Activated gamma-delta T cell (primary cell): ENCODE measurements around the gene JAK2.
"Not testable (repeated sequence)": the region's sequence is repeated elsewhere in the genome, so short reads cannot be mapped to it uniquely, and the experiment has no call there.

Experiments
- DNase-seq: peaks from one replicate; lab custom pipeline; 2025; lab: John Stamatoyannopoulos, UW

The JAK2 gene

DNA sequence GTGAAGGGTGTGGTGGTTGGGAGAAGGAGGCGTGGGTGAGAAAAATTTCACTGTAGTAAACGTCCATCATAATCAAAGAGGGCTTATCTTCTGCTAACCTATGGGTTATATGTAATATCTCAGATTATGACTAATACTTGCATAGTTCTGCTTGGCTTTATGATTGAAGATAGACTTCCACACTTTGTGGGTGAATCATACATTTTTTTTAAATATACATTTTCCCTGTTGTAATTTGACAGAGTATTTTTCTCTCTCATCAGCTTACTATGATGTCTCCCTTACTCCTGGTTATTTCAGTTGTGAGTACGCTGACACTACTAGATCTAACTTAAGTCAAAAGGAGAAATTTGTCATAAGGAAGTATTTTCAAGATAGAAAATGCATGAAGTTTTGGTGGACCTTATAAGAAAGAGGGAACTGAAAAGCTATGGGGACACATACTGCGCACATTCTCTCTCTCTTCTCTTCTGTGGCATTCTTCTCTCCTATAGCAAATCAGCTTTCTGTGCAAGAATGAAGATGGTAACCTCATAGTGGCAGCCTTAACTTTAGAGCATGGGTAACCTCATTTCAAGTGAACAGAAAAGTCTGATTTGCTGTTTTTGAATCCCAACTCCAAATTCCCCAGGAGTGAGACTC lies 4.9 kb upstream of the JAK2 start:
- DNase-seq = no peak

GRCh38 chr9:4982721-4983482 lies 2.2 kb upstream of the JAK2 start:
- DNase-seq = no peak

GRCh38 chr9:4983601-4984165 lies 1.4 kb upstream of the JAK2 start:
- no peak for DNase-seq

GRCh38 chr9:4984171-4984620 lies 876 bp upstream of the JAK2 start:
- DNase-seq = no peak

GRCh38 chr9:4985386-4986266 lies 554 bp downstream of the JAK2 start:
- DNase-seq = no peak

DNA sequence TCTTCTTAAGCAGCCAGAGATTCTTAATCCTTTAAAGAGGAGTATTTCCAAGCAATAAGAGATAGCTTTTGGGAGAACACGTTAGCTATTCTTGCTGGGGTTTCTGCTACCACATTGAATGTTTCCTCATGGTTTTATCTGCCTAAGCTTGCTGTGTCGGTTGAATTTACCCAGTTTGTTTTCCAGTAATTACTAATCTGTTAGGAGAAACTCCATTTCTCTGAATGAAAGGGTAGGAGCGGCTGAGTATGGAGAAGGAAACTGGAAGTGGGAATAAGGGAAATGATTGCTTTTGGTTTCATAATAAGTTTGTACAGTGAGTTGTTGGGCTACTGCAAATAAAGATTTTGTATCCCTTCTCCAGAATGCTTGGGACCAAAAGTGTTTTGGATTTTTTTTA lies 1.2 kb downstream of the JAK2 start:
- DNase-seq = no peak

GRCh38 chr9:4986783-4987182 lies 1.7 kb downstream of the JAK2 start:
- DNase-seq = no peak

DNA sequence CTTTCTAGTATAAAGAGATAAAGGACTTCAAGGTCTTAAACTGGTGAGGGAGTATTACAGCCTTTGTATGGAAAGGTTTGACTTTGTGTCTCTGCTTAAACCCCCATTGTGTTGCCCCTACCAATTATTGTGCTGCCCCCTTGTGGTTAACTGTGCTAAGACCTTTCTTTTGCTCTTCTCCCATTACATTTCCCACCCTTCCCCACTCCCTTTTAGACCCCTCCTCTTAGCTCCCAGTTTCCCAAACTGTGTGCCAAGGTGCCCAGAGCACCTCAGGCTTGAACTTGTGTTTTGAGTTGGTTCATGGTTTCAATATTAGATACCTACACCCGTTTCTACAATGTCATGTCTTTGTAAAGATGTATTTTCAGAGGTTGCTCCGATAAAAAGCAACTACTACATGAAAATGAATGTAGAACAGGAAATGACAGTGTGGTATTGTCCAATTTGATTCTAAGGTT lies 2.9 kb downstream of the JAK2 start:
- no peak for DNase-seq

DNA sequence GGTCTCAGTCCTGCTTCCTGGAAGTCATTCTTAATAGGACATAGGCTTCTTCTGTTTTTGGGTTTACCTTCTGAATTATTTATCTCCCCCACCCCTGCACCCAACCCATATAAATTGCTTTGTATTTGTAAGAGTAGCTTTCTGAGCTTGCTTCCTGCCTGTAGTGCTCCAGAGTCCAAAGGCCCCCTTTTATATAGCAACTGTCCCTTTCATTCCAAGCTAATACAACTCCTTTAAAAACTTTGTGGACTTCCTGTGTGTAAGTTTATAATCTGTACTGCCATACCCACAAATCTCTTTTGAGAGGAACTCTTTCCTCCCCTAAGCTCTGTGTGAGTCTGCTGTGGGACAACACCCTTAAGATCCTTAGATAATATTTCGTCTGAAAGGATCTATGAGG lies 7.8 kb downstream of the JAK2 start:
- DNase-seq = no peak

DNA sequence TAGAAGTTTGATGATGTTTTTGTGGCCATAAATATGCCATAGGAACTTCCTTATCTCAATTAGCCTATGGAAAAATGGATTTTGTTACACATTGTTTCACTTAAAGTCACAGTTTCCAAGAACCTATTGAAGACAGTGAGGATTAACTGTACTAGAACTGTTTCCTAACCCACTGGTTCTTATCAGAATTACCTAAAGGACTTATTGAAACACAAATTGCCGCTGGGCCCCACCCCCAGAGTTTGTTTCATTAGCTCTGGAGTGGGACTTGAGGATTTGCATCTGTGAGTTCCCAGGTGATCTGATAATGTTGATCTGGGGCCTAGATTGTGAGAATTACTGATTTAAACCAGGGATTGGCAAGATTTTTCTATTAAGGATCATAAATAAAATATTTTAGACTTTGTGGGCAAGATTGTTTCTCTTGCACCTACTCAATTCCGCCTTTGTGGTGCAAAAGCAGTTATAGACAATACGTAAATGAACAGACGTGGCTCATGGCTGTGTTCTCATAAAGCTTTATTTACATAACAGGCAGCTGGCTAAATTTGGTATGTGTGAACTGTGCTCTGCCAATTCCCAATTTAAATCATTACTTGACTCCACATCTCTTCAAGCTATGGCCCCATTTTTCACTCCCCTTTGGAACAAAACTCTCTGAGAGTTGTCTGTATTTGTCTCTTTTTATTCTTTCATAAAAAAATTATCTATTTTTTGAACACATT lies 9.3 kb downstream of the JAK2 start:
- DNase-seq = no peak

GRCh38 chr9:4997196-4997595 lies 12.1 kb downstream of the JAK2 start:
- DNase-seq = no peak

DNA sequence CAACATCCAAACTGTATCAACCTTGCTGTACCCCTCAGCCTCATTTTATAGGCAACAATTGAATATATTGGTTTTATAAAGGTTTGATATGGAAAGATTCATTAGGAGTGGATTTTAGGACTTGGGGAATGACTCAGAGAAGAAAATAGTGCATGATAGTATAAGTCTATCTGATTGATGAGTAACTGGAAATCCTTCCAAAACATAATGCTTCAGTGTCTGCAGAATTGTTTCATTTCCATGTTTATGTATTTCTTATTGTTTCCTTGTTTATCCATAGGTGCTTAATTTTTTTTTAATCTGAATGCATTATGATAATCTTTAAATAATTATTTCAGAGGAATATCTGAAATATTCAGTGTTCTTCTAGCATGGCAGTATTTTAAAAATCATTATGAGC lies 12.6 kb downstream of the JAK2 start:
- no peak for DNase-seq

DNA sequence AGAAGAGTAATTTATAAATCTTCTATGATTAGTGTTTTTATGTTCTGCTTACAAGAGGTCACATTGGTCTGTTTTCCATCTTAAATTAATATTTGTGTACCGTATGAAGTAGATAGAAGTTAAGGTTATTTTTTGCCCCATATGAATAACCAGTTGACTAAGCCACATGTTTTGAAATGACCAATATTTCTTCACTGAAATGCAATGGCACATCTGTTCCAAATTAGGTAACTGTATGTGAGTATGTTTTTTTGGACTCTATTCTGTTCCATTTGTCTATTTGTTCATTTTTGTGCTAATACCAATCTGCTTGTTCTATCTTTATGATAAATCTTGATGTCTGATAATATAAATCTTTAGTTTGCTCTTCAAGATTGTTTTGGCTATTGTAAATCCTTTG lies 17.7 kb downstream of the JAK2 start:
- no peak for DNase-seq

GRCh38 chr9:5004481-5004880 lies 19.4 kb downstream of the JAK2 start:
- no peak for DNase-seq

DNA sequence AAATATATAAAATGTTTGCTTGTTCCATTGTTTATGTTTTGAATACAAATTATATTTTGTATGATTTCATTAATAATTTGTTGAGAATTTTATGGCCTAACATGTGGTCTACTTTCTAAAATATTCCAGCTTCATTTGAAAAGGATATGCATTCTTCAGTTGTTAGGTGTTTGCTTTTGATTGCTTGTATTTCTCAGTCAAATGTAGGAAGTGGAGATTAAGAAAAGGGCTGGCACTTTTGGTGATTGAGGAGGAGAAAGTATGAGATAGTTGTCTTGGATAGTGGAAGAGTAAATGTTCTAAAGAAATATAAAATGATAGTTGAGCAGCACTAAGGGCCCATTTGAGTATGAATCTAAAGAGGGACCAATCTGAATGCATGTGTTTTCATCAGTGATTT lies 23.1 kb downstream of the JAK2 start:
- DNase-seq = no peak

- no peak for DNase-seq
Observed at GRCh38 chr9:5013374-5013773, 28.3 kb downstream of the JAK2 start.

GRCh38 chr9:5015934-5016333 lies 30.9 kb downstream of the JAK2 start:
- DNase-seq = no peak

GRCh38 chr9:5025416-5025815 lies 40.3 kb downstream of the JAK2 start:
- no peak for DNase-seq

DNA sequence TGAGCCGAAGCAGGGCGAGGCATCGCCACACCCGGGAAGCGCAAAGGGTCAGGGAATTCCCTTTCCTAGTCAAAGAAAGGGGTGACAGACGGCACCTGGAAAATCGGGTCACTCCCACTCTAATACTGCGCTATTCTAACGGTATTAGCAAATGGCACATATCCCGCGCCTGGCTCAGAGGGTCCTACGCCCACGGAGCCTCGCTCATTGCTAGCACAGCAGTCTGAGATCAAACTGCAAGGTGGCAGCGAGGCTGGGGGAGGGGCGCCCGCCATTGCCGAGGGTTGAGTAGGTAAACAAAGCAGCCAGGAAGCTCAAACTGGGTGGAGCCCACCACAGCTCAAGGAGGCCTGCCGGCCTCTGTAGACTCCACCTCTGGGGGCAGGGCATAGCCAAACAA lies 46.9 kb downstream of the JAK2 start:
- not testable (repeated sequence) for DNase-seq

DNA sequence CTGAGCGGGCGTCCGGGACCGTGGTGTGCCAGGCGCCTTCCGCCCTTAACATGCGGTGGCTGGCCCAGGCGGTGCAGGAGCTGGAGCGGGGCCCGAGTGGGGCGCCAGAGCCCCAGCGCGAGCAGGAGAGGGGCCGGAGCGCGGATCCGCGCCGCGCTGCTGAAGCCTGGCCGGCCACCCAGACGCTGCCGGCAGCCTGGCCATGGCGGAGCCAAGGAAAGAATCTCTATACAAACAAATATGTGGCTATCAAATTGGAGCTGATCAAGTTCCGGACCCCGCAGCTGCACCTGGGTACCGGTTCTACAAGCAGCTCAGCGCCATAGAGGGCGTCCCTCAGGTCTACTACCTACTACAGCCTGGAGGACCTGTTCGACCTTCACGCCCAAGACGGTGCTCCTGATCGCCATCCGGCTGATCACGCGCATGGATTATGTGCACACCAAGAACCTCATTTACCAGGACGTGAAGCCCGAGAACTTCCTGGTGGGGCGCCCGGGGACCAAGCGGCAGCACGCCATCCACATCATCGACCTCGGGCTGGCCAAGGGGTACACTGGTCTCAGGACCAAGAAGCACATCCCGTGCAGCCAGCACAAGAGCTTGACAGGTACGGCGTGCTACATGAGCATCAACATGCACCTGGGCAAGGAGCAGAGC lies 55.8 kb downstream of the JAK2 start:
- no peak for DNase-seq
